LNCAP (cell line): Measurements from ENCODE around the gene PCDHGB1.

Source experiments
- TF ChIP-seq, protein P1 (sequence below): fragments of 450-650 bp; IDR thresholded peaks from 2 replicates; pipeline ENCODE4 v1.5.1; 2017; ENCODE audit warnings: mild to moderate bottlenecking

PCDHGB1 gene

DNA sequence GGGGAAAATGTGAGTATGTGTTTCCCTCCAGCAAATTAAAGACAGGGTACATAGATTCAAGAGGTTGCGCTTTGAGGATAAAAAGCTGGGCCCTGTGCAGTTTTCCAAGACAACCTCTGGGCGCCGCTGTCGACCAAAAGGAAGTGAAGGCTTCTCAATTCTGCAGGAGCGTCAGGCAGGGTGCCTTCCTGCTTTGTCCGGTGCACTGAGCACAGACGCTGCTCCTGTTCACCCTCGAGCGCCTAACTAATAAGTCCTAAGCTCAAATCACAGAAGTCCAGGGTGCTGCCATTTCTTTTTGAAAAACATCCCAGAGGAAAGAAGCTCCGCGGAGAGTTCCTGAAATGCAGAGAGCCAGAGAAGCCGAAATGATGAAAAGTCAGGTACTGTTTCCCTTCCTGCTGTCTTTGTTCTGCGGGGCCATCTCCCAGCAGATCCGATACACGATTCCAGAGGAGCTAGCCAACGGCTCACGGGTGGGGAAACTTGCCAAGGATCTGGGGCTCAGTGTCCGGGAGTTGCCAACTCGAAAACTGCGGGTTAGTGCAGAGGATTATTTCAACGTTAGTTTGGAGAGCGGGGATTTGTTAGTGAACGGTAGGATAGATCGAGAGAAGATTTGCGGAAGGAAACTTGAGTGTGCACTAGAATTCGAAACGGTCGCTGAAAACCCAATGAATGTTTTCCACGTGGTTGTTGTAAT lies at the start of gene PCDHGB1:
PCDHGB1 (plus strand) TSS at position 183 of the 703 bp plus-strand sequence; CDS start at position 345, 162 bp downstream.
- TF ChIP-seq, protein P1, sequence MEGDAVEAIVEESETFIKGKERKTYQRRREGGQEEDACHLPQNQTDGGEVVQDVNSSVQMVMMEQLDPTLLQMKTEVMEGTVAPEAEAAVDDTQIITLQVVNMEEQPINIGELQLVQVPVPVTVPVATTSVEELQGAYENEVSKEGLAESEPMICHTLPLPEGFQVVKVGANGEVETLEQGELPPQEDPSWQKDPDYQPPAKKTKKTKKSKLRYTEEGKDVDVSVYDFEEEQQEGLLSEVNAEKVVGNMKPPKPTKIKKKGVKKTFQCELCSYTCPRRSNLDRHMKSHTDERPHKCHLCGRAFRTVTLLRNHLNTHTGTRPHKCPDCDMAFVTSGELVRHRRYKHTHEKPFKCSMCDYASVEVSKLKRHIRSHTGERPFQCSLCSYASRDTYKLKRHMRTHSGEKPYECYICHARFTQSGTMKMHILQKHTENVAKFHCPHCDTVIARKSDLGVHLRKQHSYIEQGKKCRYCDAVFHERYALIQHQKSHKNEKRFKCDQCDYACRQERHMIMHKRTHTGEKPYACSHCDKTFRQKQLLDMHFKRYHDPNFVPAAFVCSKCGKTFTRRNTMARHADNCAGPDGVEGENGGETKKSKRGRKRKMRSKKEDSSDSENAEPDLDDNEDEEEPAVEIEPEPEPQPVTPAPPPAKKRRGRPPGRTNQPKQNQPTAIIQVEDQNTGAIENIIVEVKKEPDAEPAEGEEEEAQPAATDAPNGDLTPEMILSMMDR = peak; percentile 88

DNA sequence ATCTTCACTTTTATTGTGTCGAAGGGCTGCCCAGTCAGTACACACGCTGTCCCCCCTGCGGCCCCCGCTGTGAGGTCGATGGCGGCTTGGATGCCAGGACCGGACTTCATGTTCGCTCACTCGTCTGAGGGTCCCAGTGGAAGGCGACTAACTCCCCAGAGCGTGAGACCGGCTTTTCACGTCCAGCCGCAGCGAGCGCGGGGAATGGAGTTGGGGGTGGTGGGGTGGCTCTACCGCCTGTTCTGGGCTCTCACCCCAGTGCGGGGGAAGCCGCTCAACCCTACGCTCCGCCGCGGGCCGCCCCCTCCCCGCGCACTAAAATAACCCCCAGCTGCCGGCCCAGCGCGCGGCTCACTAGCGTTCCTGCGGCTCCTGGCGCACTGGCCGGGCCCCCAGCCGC lies 46.1 kb upstream of the PCDHGB1 start, which contains the start of gene SLC25A2:
SLC25A2 (minus strand) TSS at position 294 of the 400 bp plus-strand sequence; CDS start at position 110, 184 bp downstream.
- TF ChIP-seq, protein P1 = no peak

DNA sequence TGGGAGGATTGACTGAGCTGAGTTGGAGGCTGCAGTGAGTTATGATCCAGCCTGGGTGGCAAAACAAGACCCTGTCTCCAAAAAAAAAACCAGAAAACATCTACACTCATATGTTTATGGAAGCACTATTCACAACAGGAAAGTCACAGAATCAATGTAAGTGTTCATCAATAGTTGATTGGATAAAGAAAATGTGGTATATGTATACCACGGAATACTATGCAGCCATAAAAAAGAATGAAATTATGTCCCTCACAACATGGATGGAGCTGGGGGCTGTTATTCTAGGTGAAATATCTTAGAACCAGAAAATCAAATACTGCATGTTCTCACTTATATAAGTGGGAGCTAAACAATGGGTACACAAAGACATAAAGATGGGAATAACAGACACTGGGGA lies 43.3 kb upstream of the PCDHGB1 start:
- TF ChIP-seq, protein P1 = no peak

DNA sequence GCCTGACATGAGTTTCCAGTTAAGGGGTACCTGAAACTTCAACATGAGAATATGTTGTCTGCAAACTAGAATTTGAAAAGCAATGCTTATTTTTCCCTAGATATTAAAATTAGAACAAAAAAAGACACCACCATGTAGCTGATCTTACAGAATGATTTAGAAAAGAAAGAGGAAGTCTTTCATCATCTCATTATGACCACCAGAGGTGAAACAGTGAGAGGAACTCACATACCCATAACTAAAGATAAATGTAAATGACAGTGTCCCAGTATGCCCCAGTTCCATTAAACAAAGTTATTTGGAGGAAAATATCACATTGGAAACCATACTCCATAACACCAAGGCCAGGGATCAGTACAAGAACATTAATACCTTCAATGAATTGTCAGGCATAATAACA lies 36.2 kb upstream of the PCDHGB1 start:
- TF ChIP-seq, protein P1 = no peak

DNA sequence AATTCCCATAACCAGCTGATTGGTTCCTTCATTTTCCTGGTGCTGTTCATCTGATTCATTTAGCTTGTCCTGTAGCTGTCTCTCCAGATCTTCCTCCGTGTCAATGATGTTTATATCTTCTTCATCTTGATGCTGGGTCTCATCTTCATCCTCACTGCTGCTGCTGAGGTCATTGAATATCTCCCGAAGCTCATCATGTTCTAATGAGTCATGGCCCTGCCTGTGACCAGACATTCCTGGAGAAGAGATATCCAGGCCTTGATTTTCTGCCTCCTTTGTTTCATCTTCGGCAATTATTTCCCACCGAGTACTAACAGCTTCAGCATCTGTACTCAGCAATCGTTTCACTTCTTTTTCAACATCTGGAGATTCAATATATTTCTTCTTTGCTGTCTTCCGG lies 30.7 kb upstream of the PCDHGB1 start:
- TF ChIP-seq, protein P1 = no peak

DNA sequence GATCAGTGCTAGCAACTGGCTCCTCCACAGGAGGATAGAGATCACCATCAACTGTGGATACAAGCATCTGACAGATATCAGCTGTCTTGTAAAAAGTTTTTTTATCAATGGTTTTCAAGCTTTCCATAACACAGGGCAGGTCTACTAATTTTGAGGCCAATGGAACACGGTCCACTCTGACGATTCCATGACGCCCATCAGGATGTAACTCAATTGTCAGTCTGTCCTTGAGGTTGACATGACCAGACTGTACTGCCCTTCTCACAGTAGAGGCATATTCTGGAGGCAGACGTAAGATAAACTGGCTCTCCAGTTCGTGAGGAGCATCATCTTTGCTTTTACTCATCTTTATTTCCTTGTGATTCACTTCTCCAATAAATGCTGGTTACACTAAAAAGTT lies 30.2 kb upstream of the PCDHGB1 start:
- TF ChIP-seq, protein P1 = no peak

DNA sequence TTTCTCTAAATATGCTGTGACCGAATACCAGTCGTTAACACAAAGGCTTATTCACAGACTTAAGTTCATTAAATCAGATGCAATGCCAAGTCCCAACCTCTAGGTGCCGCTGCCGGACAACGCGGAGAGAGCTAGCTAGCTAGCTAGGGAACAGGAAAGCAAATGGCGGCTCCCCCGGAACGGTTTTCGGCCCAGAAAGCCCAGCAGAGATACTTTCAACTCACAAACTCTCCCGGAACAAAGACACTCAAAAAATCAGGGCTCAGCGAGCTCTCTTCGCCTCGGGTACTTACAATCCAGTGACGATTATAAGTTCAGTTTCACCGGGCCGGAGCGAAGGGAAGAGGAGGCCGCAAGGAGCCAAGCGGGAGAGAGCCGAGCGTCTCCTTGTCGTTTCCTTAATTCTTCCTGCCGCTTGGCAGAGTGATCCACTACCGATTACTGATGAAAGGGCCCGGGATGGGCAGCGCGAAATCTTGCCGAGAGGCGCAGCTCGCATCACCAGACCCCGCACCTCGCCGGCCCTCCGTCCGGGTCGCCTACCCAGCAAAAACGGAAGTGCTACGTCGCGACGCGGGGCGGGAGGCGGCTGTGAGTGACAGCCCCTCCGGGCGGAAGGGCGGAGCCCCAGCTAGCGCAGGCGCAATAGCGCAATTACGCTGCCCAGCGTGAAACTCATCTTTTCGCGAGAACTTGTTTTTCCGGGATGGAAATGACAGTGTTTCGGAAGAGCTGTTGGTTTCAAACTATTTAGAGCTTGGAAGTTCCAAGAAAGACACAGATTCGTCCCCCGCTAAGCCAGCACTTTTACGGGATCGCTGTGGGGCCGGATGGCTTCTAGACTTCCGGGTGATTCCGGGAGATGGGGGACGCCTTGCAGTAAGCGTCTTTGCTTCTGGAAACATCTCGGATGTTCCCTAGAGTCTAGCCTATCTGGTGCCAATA lies 29.4 kb upstream of the PCDHGB1 start, which contains the start of gene TAF7:
TAF7 (minus strand) TSS at position 560 of the 945 bp plus-strand sequence. CDS start 740 bp downstream, outside the sequence.
- TF ChIP-seq, protein P1 = peak; percentile 95
